GM19372 (cell line): Measurements from ENCODE around the gene HOXB6.

Source experiments
- ATAC-seq: cut with Tn5 transposase; IDR thresholded peaks from one replicate; pipeline ENCODE4 v1.9.1; 2021; ENCODE audit warnings: mild to moderate bottlenecking, low read depth, moderate library complexity; ENCODE audit not compliant: unreplicated experiment

The HOXB6 gene

DNA sequence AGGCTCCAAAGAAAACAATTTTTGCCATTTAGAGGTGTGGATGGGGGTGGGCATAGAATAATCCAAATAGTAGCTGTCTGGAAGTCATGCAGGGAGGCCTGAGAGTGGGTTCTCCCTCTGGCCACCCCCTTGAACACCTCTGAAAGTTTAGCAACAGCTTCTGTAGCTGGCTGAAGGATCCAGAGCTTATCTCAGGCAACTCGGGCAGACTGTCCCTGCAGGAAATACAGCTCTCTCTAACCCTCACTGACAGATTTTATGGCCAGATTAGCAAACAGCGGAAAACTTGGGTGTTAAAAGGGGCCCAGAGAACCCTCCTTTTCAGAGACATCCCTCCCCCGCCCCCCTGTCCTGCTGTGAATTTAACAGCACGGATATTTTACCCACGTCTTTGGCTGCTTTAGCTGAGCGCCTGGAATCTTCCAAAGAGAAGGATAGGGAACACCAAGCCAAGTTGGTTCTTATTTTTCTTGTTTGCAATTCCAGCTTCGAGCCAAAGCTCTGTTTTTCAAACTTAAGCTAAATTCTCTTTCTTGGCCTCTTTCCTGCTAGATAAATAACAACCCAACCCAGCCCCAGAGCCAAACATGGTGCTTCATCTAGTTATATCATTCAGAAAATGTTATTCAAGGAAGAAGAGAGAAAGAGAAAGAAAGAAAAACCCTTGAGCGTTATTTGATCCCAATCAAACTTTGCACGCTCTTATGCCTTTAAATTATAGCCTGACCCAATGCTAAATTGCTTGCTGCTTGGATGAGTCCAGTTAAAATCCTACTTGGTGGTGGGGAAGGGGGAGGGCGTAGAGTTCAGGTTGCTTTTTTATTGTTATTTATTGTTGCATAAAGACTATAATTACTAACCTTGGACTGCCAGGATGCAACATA is 57.6 kb downstream of the HOXB6 start:
- ATAC-seq, result no peak

DNA sequence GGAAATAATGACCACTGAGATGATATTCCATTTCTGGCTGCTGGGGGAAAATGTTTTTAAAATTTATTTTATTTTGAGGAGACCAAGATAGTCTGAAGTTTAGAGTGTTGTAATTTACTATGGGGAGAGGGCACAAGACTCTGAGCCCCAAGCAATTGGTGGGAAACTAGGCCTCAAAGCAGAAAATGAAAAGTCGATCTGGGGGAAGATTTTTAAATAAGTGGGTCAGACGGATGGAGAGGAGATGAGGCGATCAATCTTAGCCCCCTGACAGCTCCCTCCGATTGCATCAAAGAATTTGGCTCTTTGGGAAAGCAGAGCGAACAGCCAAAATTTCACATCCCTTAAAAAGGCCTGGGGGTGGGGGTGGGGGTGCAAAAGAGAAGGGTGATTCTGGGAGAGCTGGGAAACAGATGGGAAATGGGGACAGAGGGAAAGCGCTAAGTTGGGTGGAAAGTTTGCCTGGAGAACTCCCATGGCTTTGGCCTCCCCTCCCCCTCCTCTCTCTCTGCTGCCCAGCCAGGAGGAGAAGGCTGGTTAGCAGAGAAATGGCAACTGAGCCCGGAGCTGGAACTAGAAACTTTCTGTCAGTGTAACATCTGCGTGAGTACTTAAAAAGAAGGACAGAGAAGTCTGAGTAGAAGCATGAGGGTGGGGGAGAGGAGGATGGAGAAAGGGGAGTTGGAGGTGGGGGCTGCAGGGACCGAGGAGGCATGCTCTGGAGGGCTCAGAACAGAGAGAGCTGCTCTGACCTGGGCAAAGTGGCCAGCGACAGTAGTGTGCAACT is 58.5 kb downstream of the HOXB6 start:
- no peak for ATAC-seq
